K562 (cell line): ENCODE results near the gene FASTK. TPM values are rescaled to one million over a fixed set of nuclear protein-coding genes. Genes with fewer than 3 reads are reported as not detected.

Experiments
- CEBPZ ChIP-seq: fragments of 150-350 bp; IDR thresholded peaks from 2 replicates; pipeline ENCODE4 v1.6.1; 2014; ENCODE audit warnings: low read depth, mild to moderate bottlenecking, low read length, borderline replicate concordance
- CHCHD3 ChIP-seq: fragments of 250-450 bp; sonication (Bioruptor Pico); IDR thresholded peaks from 2 replicates; pipeline ENCODE4 v2.1.2; 2022; ENCODE audit warnings: mild to moderate bottlenecking
- HNRNPLL ChIP-seq: fragments of 200-400 bp; formaldehyde crosslinking; IDR thresholded peaks from 2 replicates; pipeline ENCODE4 v1.6.1; 2017; ENCODE audit warnings: low read length, low read depth, mild to moderate bottlenecking; ENCODE audit not compliant: poor library complexity, severe bottlenecking
- L3MBTL2 ChIP-seq: fragments of 450-650 bp; IDR thresholded peaks from 2 replicates; pipeline ENCODE4 v1.6.1; 2016; ENCODE audit warnings: mild to moderate bottlenecking, moderate library complexity
- PRDM10 ChIP-seq: fragments of 450-650 bp; IDR thresholded peaks from 2 replicates; pipeline ENCODE4 v1.6.1; 2018; ENCODE audit not compliant: partially characterized antibody
- SMARCA5 ChIP-seq: fragments of 450-650 bp; IDR thresholded peaks from 2 replicates; pipeline ENCODE4 v1.6.1; 2016
- SNIP1 ChIP-seq: fragments of 450-650 bp; IDR thresholded peaks from 2 replicates; pipeline ENCODE4 v1.7.1; 2017; ENCODE audit warnings: low read depth, mild to moderate bottlenecking
- TCF7L2 ChIP-seq: fragments of 150-350 bp; IDR thresholded peaks from 2 replicates; pipeline ENCODE4 v1.6.1; 2016; ENCODE audit warnings: low read depth, mild to moderate bottlenecking, low read length, moderate library complexity
- ZBTB40 ChIP-seq, 2 experiments: fragments of 450-650 bp in 1 of 2; sonication (generic) in 1 of 2; formaldehyde crosslinking in 1 of 2; IDR thresholded peaks; 2 replicates each; pipeline versions ENCODE4 v1.7.1 to v1.9.0; 2016 to 2022; ENCODE audit warnings: inconsistent platforms in 1 of 2, mild to moderate bottlenecking in 1 of 2, missing genetic modification reagents in 1 of 2
- ZNF3 ChIP-seq: fragments of 250-450 bp; sonication (Bioruptor Pico); IDR thresholded peaks from 2 replicates; pipeline ENCODE4 v1.5.0; 2021; ENCODE audit warnings: mild to moderate bottlenecking, moderate library complexity
- polyA plus RNA-seq, 8 experiments: library from polyadenylated mRNA; depleted of rRNA in 4 of 8; stranded (reverse) in 5 of 8; unstranded in 3 of 8; fragments of >200 nt; fragmentation: Nextera tagmentation in 2 of 8; fragmentation: Illumina TruSeq in 1 of 8; extraction: Ambion mirVana in 2 of 8; extraction: Trizol in 1 of 8; gene quantifications; 2 replicates each; pipeline versions ENCODE4 v1.2.1 to v1.2.3, GENCODE V29; 2011 to 2014; ENCODE audit warnings: inconsistent platforms in 1 of 8, missing spikeins in 1 of 8
- total RNA-seq, 7 experiments: library from RNA; depleted of rRNA in 6 of 7; stranded (reverse); fragments of >200 nt in 6 of 7; fragmentation: Illumina TruSeq in 2 of 7; extraction: Trizol in 2 of 7; gene quantifications; 2 replicates each; pipeline versions ENCODE4 v1.2.1 to v1.2.3, GENCODE V29; 2011 to 2021; ENCODE audit warnings: low replicate concordance in 1 of 7

The FASTK gene
- total and polyA plus RNA-seq, 9 of the 15 experiments (the other 6 are each of a cell fraction or from before 2014, with no cell fraction given): 0.51 to 150 (median 48.2) TPM

GRCh38 chr7:151039850-151040548 is 40.6 kb downstream of the FASTK start (continued):
- 0 out of 2 replicates have a peak, but pooled peaks have one; percentile 21 for TF ChIP-seq ZBTB40 (IDR thresholded peaks at IDR 0.05)
- TF ChIP-seq ZBTB40 (CRISPR knock-in tag; IDR thresholded peaks at IDR 0.05): no peak
- TF ChIP-seq ZNF3 (CRISPR knock-in tag): no peak
- peak; percentile 2 for TF ChIP-seq PRDM10
- TF ChIP-seq HNRNPLL: peak; percentile 25
- no peak for TF ChIP-seq SNIP1
- no peak for TF ChIP-seq L3MBTL2
- peak; percentile 10; the same call in 1 of the 2 replicates for TF ChIP-seq SMARCA5
- no peak for TF ChIP-seq CEBPZ
- TF ChIP-seq TCF7L2: no peak
- TF ChIP-seq CHCHD3: no peak
